Measurements from ENCODE around the gene TEP1. TPM values are rescaled to one million over a fixed set of nuclear protein-coding genes. Genes with fewer than 3 reads are reported as not detected.

The TEP1 gene
- total and polyA plus RNA-seq, 2 of the 13 experiments (the other 11 are each of a cell fraction or from before 2014, with no cell fraction given), result 11.0 to 12.8 TPM

DNA sequence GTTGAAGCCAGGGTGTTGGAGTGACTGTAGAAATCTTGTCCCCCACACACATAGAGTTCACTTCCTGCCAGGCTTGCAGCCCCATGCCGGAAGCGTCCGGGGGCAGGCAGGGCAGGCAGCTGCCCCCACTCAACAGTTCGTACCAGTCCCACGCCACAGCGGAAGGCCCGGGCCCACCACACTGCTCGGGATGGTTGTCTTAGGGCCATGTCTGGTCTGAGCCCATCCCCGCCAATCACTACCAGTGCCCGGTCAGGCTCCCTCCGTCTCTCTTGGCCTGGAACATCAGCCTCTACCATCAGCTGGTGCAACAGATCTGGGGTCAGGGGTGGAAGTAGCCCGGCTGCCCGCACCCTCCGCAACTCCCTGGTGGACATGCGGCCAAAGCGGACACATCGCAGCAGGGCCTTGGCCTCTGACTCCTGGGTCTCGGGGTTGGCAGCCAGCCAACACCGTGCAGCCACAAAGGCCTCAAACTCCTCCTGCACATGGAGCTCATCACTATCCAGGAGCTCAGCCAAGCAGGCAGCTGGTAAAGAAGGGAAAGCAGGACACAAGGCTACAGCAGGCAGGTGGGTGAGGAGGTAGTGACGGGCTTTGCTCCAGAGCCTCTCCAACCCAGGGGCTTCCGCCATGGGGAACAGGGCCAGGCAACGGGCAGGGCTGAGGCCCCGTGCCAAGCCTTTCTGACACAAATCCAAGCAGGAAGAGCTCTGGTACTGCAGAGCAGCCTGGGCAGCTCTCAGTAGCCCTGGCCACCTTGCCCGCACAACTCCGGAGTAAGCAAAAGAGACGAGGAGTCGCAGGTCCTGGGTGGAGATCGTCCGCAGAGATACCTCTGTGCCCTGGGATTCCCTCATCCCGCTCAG is 16.7 kb upstream of the TEP1 start (continued):
- TF ChIP-seq, protein P1, sequence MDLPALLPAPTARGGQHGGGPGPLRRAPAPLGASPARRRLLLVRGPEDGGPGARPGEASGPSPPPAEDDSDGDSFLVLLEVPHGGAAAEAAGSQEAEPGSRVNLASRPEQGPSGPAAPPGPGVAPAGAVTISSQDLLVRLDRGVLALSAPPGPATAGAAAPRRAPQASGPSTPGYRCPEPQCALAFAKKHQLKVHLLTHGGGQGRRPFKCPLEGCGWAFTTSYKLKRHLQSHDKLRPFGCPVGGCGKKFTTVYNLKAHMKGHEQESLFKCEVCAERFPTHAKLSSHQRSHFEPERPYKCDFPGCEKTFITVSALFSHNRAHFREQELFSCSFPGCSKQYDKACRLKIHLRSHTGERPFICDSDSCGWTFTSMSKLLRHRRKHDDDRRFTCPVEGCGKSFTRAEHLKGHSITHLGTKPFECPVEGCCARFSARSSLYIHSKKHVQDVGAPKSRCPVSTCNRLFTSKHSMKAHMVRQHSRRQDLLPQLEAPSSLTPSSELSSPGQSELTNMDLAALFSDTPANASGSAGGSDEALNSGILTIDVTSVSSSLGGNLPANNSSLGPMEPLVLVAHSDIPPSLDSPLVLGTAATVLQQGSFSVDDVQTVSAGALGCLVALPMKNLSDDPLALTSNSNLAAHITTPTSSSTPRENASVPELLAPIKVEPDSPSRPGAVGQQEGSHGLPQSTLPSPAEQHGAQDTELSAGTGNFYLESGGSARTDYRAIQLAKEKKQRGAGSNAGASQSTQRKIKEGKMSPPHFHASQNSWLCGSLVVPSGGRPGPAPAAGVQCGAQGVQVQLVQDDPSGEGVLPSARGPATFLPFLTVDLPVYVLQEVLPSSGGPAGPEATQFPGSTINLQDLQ (CRISPR knock-in tag; IDR thresholded peaks at IDR 0.05), result no peak
- TF ChIP-seq ZBTB20 (CRISPR knock-in tag; IDR thresholded peaks at IDR 0.05; ENCODE audit: borderline replicate concordance, low read depth) (peak; percentile 64; the same call in 1 of the 2 replicates), DR1 (CRISPR knock-in tag; IDR thresholded peaks at IDR 0.05) (no peak), SSRP1 (CRISPR knock-in tag; IDR thresholded peaks at IDR 0.05) (no peak), TEAD3 (CRISPR knock-in tag; optimal IDR thresholded peaks at IDR 0.05; ENCODE audit: borderline replicate concordance) (peak; percentile 55), ZNF850 (CRISPR knock-in tag; conservative IDR thresholded peaks at IDR 0.05) (no peak), RFXAP (CRISPR knock-in tag; IDR thresholded peaks at IDR 0.05; ENCODE audit: borderline replicate concordance) (no peak), ZNF713 (CRISPR knock-in tag; IDR thresholded peaks at IDR 0.05) (0 out of 2 replicates have a peak, but pooled peaks have one; percentile 69), BCL6 (CRISPR knock-in tag; IDR thresholded peaks at IDR 0.05) (peak; percentile 70), ARNTL (CRISPR knock-in tag; IDR thresholded peaks at IDR 0.05) (peak; percentile 40; the same call in 1 of the 2 replicates), TOPORS (CRISPR knock-in tag; IDR thresholded peaks at IDR 0.05) (no peak), NFIB (CRISPR knock-in tag; IDR thresholded peaks at IDR 0.05; ENCODE audit: borderline replicate concordance) (0 out of 2 replicates have a peak, but pooled peaks have one; percentile 79)
- TF ChIP-seq, protein P2, sequence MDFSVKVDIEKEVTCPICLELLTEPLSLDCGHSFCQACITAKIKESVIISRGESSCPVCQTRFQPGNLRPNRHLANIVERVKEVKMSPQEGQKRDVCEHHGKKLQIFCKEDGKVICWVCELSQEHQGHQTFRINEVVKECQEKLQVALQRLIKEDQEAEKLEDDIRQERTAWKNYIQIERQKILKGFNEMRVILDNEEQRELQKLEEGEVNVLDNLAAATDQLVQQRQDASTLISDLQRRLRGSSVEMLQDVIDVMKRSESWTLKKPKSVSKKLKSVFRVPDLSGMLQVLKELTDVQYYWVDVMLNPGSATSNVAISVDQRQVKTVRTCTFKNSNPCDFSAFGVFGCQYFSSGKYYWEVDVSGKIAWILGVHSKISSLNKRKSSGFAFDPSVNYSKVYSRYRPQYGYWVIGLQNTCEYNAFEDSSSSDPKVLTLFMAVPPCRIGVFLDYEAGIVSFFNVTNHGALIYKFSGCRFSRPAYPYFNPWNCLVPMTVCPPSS (IDR thresholded peaks at IDR 0.05), result no peak
- TF ChIP-seq, protein P3, sequence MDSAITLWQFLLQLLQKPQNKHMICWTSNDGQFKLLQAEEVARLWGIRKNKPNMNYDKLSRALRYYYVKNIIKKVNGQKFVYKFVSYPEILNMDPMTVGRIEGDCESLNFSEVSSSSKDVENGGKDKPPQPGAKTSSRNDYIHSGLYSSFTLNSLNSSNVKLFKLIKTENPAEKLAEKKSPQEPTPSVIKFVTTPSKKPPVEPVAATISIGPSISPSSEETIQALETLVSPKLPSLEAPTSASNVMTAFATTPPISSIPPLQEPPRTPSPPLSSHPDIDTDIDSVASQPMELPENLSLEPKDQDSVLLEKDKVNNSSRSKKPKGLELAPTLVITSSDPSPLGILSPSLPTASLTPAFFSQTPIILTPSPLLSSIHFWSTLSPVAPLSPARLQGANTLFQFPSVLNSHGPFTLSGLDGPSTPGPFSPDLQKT (CRISPR knock-in tag; IDR thresholded peaks at IDR 0.05; ENCODE audit: borderline replicate concordance), result no peak
- TF ChIP-seq, protein P4, sequence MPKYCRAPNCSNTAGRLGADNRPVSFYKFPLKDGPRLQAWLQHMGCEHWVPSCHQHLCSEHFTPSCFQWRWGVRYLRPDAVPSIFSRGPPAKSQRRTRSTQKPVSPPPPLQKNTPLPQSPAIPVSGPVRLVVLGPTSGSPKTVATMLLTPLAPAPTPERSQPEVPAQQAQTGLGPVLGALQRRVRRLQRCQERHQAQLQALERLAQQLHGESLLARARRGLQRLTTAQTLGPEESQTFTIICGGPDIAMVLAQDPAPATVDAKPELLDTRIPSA (CRISPR knock-in tag; IDR thresholded peaks at IDR 0.05; ENCODE audit: borderline replicate concordance), result no peak
- TF ChIP-seq, protein P5, sequence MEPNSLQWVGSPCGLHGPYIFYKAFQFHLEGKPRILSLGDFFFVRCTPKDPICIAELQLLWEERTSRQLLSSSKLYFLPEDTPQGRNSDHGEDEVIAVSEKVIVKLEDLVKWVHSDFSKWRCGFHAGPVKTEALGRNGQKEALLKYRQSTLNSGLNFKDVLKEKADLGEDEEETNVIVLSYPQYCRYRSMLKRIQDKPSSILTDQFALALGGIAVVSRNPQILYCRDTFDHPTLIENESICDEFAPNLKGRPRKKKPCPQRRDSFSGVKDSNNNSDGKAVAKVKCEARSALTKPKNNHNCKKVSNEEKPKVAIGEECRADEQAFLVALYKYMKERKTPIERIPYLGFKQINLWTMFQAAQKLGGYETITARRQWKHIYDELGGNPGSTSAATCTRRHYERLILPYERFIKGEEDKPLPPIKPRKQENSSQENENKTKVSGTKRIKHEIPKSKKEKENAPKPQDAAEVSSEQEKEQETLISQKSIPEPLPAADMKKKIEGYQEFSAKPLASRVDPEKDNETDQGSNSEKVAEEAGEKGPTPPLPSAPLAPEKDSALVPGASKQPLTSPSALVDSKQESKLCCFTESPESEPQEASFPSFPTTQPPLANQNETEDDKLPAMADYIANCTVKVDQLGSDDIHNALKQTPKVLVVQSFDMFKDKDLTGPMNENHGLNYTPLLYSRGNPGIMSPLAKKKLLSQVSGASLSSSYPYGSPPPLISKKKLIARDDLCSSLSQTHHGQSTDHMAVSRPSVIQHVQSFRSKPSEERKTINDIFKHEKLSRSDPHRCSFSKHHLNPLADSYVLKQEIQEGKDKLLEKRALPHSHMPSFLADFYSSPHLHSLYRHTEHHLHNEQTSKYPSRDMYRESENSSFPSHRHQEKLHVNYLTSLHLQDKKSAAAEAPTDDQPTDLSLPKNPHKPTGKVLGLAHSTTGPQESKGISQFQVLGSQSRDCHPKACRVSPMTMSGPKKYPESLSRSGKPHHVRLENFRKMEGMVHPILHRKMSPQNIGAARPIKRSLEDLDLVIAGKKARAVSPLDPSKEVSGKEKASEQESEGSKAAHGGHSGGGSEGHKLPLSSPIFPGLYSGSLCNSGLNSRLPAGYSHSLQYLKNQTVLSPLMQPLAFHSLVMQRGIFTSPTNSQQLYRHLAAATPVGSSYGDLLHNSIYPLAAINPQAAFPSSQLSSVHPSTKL (CRISPR knock-in tag; IDR thresholded peaks at IDR 0.05), result peak; percentile 72
